Muscle layer of duodenum (tissue), 2 donors: ENCODE data around the gene KIF4A.
A peak's percentile ranks its signal among the peaks of the same experiment; 100 is the strongest.

Source experiments
- H3K27ac ChIP-seq: one replicate; pipeline ENCODE4 v1.7.0; 2013; ENCODE audit warnings: mild to moderate bottlenecking, low read length
- H3K27me3 ChIP-seq: one replicate; pipeline ENCODE4 v1.7.0; 2013; ENCODE audit warnings: low read depth, mild to moderate bottlenecking, control low read depth, low read length
- H3K36me3 ChIP-seq, 2 donors: one replicate each; pipeline ENCODE4 v1.7.0; 2013; ENCODE audit warnings: low read length in 2 of 2, control low read depth in 1 of 2, mild to moderate bottlenecking in 1 of 2; ENCODE audit not compliant: insufficient read depth in 2 of 2, control insufficient read depth in 1 of 2
- H3K4me1 ChIP-seq, 2 donors: one replicate each; pipeline ENCODE4 v1.7.0; 2013; ENCODE audit warnings: low read length in 2 of 2, mild to moderate bottlenecking in 2 of 2, control low read depth in 1 of 2, moderate library complexity in 1 of 2; ENCODE audit not compliant: insufficient read depth in 2 of 2, control insufficient read depth in 1 of 2
- H3K4me3 ChIP-seq, 2 donors: one replicate each; pipeline ENCODE4 v1.7.0; 2013; ENCODE audit warnings: low read length in 2 of 2, low read depth in 1 of 2, mild to moderate bottlenecking in 1 of 2
- H3K9me3 ChIP-seq, 2 donors: one replicate each; pipeline ENCODE4 v1.7.0; 2013; ENCODE audit warnings: low read length in 2 of 2, control low read depth in 1 of 2, mild to moderate bottlenecking in 1 of 2; ENCODE audit not compliant: control insufficient read depth in 1 of 2
- donor health status: healthy.

KIF4A gene

GRCh38 chrX:70444946-70445656 is 155.2 kb downstream of the KIF4A start:
- peaks cover 0 to 4% of the 10 kb centered on the region in 2 donors for H3K4me1 ChIP-seq
- peak overlapping the region in 1 of 2 donors; percentile 38 for H3K4me3 ChIP-seq
- H3K9me3 ChIP-seq = no peaks in the 10 kb centered on the region
- H3K36me3 ChIP-seq = no peaks in the 10 kb centered on the region
- no peak overlapping the region for H3K27ac ChIP-seq
- peaks cover 4% of the 10 kb centered on the region for H3K27me3 ChIP-seq

- no peaks in the 10 kb centered on the region for H3K9me3 ChIP-seq
- no peak overlapping the region for H3K27ac ChIP-seq
- no peaks in the 10 kb centered on the region for H3K36me3 ChIP-seq
- H3K27me3 ChIP-seq = peaks cover 4% of the 10 kb centered on the region
- H3K4me3 ChIP-seq = no peak overlapping the region
- H3K4me1 ChIP-seq = peaks cover 0 to 4% of the 10 kb centered on the region in 2 donors
These were observed 156.0 kb downstream of the KIF4A start for GRCh38 chrX:70445951-70446350.

GRCh38 chrX:70446380-70447350 is 156.8 kb downstream of the KIF4A start:
- H3K36me3 ChIP-seq = no peaks in the 10 kb centered on the region
- H3K4me1 ChIP-seq = peaks cover 0 to 4% of the 10 kb centered on the region in 2 donors
- no peaks in the 10 kb centered on the region for H3K9me3 ChIP-seq
- H3K4me3 ChIP-seq = no peak overlapping the region
- H3K27me3 ChIP-seq = peaks cover 4% of the 10 kb centered on the region
- H3K27ac ChIP-seq = no peak overlapping the region

- Histone ChIP-seq H3K27me3 (no peaks in the 10 kb centered on the region), H3K36me3 (no peaks in the 10 kb centered on the region), H3K27ac (no peak overlapping the region), H3K9me3 (no peaks in the 10 kb centered on the region), H3K4me3 (no peak overlapping the region), H3K4me1 (peaks cover 0 to 10% of the 10 kb centered on the region in 2 donors)
These were observed 159.6 kb downstream of the KIF4A start for GRCh38 chrX:70449457-70449966.

GRCh38 chrX:70452143-70452733 is 162.3 kb downstream of the KIF4A start:
- no peaks in the 10 kb centered on the region for H3K36me3 ChIP-seq
- peak overlapping the region; percentile 50 to 67 for H3K4me3 ChIP-seq
- H3K9me3 ChIP-seq = no peaks in the 10 kb centered on the region
- H3K4me1 ChIP-seq = peaks cover 0 to 6% of the 10 kb centered on the region in 2 donors
- no peaks in the 10 kb centered on the region for H3K27me3 ChIP-seq
- H3K27ac ChIP-seq = no peak overlapping the region

- peak overlapping the region; percentile 50 to 67 for H3K4me3 ChIP-seq
- no peak overlapping the region for H3K27ac ChIP-seq
These were observed 163.2 kb downstream of the KIF4A start for GRCh38 chrX:70453024-70453618.

GRCh38 chrX:70454441-70455365 is 164.8 kb downstream of the KIF4A start:
- H3K27ac ChIP-seq = peak overlapping the region; percentile 72
- no peaks in the 10 kb centered on the region for H3K27me3 ChIP-seq
- no peaks in the 10 kb centered on the region for H3K36me3 ChIP-seq
- H3K4me3 ChIP-seq = peak overlapping the region; percentile 62 to 68
- peaks cover 0 to 6% of the 10 kb centered on the region in 2 donors for H3K4me1 ChIP-seq
- no peaks in the 10 kb centered on the region for H3K9me3 ChIP-seq

More at GRCh38 chrX:70453024-70453618, 163.2 kb downstream of the KIF4A start:
- H3K27me3 ChIP-seq = no peaks in the 10 kb centered on the region
- no peaks in the 10 kb centered on the region for H3K36me3 ChIP-seq
- H3K4me1 ChIP-seq = peaks cover 0 to 6% of the 10 kb centered on the region in 2 donors
- no peaks in the 10 kb centered on the region for H3K9me3 ChIP-seq

- Histone ChIP-seq H3K4me1 (peaks cover 0 to 6% of the 10 kb centered on the region in 2 donors), H3K27ac (peak overlapping the region; percentile 72), H3K4me3 (peak overlapping the region; percentile 62 to 68)
These were observed 165.7 kb downstream of the KIF4A start for GRCh38 chrX:70455366-70456202.

GRCh38 chrX:70456256-70456655 is 166.4 kb downstream of the KIF4A start:
- H3K9me3 ChIP-seq = no peaks in the 10 kb centered on the region
- H3K4me1 ChIP-seq = peaks cover 0 to 6% of the 10 kb centered on the region in 2 donors
- H3K27me3 ChIP-seq = no peaks in the 10 kb centered on the region
- peak overlapping the region; percentile 72 for H3K27ac ChIP-seq
- peak overlapping the region; percentile 62 to 68 for H3K4me3 ChIP-seq
- no peaks in the 10 kb centered on the region for H3K36me3 ChIP-seq

More at GRCh38 chrX:70455366-70456202, 165.7 kb downstream of the KIF4A start:
- H3K36me3 ChIP-seq = no peaks in the 10 kb centered on the region
- H3K27me3 ChIP-seq = no peaks in the 10 kb centered on the region
- H3K9me3 ChIP-seq = no peaks in the 10 kb centered on the region
